ENCODE data around the gene RPS6KA2.

The RPS6KA2 gene

GRCh38 chr6:166627033-166627874 lies at the start of gene RPS6KA2:
Gene RPS6KA2, minus strand, starts transcription at chr6:166627251. Its CDS starts 232 bp downstream, at chr6:166627019.
- peak; percentile 100 for DNase-seq

DNA sequence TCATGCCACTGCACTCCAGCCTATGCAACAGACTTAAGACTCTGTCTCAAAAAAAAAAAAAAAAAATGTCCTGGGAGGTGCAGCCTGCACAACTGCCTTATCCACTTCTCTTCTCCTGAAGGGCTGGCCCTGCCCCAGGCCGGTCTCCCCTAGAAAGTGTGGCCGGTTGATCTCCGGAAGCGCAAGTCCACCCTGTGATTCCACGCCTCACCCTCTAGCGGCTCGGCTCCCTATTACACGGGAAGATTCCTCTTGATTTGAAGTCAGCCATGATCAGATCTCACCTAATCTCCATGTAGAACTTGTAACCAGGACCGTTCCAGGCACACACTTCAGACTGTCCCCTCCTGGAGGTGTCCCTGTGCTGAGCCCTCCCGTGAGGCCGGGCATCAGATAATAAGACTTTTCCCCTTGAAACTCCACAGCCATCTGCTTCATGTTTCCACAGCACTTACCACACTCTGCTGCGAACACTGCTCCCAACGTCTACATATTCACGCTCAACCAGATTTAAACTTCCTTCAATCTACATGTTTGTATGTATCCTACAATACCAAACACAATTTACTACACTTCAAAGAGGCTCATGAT lies 49.3 kb upstream of the RPS6KA2 start:
- DNase-seq = no peak

DNA sequence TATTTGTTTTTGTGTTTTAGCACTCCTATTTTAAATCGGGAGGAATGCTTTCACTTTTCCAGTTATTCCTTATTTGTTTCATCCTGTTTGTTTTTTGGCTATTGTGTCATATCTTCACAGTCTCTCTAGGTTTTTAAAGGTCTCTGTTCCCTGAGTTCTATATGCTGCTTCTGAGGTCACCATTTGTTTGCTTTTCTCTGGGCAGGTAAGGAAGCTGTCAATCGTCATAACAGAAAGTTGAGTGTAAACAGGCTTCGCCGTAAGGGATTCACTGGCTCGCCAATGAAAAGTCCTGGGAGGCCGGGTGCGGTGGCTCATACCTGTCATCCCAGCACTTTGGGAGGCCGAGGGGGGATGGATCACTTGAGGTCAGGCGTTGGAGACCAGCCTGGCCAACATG lies 48.7 kb upstream of the RPS6KA2 start:
- DNase-seq = no peak

- DNase-seq = no peak
Observed at GRCh38 chr6:166673309-166673708, 46.3 kb upstream of the RPS6KA2 start.

- DNase-seq = no peak
Observed at GRCh38 chr6:166672624-166673206, 45.7 kb upstream of the RPS6KA2 start.

DNA sequence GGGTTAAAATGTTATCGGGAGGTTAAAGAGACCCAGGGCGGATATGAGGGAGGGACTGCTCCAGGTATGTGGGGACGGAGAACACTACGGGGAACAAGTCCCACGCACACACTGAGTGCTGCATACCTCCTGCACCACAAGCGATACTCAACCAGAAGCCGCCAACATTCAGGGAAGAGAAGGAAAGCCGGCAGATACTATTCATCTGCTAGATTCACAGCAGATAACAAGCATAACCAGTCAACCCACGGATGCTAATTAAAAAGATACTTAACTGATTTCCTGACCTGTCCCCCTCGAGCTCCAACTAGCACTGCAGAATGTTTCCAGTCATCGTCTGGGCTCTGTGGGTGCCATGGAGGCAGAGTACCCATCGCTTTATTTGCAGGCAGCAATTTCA lies 45.1 kb upstream of the RPS6KA2 start:
- DNase-seq = no peak

- DNase-seq = no peak
Observed at GRCh38 chr6:166671434-166672081, 44.5 kb upstream of the RPS6KA2 start.

GRCh38 chr6:166670894-166671293 lies 43.8 kb upstream of the RPS6KA2 start:
- no peak for DNase-seq

DNA sequence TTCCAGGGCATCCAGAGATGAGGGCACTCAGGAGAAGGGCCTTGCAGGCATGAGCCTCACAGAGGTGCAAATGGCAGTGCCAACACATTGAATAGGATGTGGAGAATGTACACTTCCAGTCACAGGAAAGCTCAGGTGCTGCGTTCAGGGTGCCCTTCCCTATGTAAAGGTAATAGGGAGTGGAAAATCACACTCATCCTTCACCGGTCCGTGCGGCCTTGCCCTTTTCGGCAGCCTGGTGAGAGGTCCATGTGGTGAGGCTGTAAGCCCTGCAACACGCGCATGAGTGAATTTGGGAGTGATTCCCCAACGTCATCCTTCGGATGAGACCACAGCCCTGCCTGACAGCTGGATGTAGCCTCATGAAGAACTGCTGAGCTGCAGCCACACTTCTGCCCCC lies 43.0 kb upstream of the RPS6KA2 start:
- DNase-seq = no peak

GRCh38 chr6:166667796-166668610 lies 41.0 kb upstream of the RPS6KA2 start:
- no peak for DNase-seq

DNA sequence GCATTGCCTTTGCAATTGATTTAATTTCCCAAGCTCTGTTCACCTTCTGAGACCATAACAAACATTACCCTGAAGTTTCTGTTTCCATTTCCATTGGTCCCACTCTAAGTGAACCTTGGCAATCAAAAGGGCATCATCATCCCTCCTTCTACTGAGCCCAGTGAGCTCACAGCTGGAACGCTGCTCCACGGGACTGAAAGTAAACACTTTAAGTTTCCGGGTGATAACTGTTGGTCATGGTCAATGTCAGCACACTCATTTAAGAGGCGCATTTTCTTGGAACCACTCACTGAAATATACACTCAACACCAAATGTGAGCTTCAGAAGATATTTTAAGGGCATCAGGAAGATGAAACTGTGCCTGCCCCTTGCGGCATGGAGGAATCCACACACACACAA lies 37.1 kb upstream of the RPS6KA2 start:
- no peak for DNase-seq

- no peak for DNase-seq
Observed at GRCh38 chr6:166663568-166663967, 36.5 kb upstream of the RPS6KA2 start.

DNA sequence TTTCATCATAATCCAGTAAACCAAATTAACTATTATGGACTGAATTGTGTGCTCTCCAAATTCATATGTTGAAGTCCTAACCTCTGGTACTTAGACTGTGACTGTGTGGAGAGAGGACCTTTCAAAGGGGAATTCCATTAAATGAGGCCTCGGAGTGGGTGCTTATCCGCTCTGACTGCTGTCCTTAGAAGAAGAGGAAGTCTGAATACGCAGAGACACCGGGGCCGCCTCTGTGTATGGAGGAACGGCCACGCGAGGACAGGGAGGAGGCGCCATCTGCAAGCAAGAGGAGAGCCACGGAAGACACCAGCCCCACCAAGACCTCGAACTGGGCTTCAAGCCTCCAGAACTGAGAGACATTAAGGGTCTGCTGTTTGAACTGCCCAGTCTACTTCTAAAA lies 35.6 kb upstream of the RPS6KA2 start:
- no peak for DNase-seq

DNA sequence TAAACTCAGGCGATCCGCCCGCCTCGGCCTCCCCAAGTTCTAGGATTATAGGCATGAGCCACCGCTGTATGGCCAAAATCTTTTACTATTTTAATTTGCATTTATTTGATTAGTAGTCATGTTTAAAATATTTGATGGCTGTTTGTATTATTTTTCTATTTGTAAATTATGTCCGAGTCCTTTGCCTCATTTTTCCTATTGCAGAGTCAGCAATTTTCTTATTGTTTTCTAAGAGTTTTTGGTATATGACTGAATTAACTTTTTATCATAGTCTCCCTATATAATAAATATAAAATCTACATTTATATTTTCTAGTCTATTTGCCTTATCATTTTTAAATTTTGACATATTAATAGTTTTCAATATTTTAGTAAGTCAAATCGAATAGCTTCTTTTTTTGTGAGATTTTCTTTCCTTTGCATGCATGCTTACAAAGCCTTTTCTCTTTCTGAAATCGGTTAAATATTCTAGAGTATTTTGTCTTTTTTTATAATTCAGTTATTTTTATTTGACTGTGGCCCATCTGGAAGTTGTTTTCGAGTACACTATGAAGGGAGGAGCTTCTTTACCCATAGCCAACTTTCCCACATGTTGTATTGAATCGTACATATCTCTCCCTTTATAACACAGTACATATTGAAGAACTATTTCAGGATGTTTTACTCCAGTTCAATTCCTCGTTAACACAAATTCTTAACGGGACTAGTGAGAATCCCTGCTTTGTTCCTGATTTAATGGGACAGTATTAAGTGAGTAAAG lies 34.5 kb upstream of the RPS6KA2 start:
- no peak for DNase-seq

GRCh38 chr6:166660157-166660688 lies 33.2 kb upstream of the RPS6KA2 start:
- DNase-seq = no peak

DNA sequence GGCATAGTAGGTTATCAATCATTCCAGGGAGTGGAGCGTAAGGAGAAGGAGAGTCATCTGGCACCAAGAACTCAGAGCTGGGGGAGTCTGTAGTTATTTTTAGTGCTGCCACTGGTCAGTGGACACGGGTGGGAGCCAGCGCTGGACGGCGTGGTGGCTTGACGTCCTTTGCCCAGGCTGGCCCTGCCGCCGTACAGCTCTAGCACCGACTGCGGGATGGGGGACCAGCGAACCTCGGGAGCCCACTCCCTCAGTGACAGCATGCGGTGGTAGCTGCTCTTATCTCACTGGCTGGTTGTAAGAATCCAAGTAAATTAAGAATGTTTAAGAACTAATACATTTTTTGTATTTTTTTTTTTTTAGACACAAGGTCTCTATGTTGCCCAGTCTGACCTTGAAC lies 32.5 kb upstream of the RPS6KA2 start:
- no peak for DNase-seq

DNA sequence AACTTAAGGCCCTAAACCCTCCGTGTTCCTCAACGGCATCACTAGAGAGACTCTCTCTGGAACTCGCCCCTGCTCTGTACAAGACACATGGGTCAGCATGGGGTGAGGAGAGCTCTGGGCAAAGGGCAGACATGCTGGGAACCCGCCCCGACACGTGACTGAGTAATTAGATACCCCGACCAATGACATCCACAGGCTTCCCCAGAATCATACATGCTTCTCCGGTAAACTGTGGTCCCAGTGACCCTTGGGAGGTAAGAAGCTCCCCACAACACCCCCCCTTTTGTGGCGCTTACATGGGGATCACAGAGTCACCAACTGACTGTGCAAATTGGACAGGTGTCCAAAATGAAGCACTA lies 31.7 kb upstream of the RPS6KA2 start:
- no peak for DNase-seq

- no peak for DNase-seq
Observed at GRCh38 chr6:166658115-166658791, 31.2 kb upstream of the RPS6KA2 start.

DNA sequence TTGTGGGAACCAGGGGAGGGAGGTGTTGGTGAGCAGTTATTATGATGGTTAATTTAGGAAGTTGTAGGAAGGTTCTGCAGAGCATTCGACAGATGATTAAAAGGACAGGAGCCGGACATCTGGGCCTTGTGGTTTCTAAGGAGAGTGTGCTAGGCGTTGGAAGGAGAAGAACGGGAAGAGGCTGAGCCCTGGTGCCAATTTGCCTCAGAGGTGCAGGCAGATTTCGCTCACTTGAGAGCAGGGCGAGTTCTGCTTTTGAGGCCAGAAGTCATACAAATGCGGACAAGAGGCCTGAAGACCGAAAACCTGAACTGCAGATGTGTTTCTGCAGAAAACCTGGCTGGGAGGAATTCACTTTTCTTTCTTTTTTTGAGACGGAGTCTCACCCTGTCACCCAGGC lies 30.5 kb upstream of the RPS6KA2 start:
- no peak for DNase-seq

DNA sequence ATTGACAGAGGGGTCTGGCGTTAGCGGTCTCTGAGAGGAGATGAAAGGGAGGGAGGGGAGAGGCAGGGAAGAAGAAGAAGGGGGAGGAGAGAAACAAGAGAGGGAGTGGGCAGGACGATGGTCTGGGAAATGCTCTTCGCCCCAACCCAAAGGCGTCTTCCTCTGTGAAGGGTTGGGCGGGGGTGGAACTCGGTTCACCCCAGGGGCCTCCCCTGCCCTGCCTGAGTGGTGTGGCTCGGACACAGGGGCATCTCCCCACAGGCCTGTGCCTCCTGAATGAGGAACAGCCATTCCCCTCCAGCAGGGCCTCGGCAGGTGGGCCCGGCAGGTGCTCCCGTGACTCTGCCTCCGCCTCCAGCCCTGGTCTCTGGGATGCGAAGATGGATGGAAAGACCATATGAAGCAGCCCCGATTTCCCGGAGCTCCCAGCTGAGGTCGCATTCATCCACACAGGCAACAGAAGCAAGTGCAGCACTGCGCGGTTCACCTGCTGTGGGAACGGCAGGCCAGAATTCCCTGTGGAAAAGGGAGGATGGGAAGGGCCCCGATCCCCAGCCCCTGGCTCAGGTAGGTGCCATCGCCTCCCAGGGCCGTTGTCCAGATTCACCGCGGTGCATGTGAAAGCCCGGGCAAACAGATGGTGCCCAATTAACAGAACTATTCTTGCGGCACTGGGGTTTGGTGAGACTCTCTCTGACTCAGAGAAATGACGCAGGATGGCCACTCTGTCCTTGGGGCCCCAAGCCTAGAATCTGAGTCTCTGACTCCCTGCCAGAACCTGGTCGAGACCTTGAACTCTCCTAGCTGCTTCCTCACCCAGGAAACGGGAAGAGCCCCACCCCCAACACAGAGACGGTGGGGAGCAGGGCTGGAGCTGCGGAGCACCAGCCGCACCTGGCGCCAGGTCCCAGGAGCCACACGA lies 29.4 kb upstream of the RPS6KA2 start:
- DNase-seq = no peak
